GM19463 (cell line): ENCODE measurements around the gene JAZF1.
"Not testable (repeated sequence)": the region's sequence is repeated elsewhere in the genome, so short reads cannot be mapped to it uniquely, and the experiment has no call there.

Source experiments
- ATAC-seq: cut with Tn5 transposase; IDR thresholded peaks from one replicate; pipeline ENCODE4 v1.9.1; 2021; ENCODE audit warnings: mild to moderate bottlenecking, moderate library complexity; ENCODE audit not compliant: unreplicated experiment

JAZF1 gene

DNA sequence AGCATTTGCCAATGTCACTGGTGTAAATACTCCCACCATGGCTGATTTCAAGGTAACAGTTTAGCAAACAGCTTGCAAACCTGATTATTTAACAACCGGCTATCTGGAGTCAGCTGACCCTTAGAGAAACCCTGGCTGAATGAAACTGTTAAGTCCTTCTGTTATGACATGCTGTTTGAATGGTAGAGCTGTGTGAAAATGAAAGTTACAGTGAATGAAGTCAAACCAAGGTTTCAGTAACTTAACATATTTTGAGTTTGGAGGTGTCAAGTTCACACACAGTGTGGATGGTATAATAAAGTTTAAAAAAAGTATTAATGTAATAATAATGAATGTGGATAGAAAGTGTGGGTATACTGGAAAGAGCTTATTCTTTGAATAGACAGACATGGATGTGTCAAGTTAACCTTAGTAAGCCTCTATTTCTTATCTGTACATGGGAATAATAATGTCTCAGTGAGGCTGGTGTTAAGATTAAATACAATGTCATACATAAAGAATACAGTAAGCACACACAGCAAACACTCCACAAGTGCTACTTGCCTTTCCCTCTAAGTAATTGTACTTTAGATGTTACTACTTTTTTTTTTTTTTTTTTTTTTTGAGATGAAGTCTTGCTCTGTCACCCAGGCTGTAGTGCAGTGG lies 290.3 kb downstream of the JAZF1 start:
- peak; percentile 100 for ATAC-seq

GRCh38 chr7:27889800-27890199 lies 290.8 kb downstream of the JAZF1 start:
- ATAC-seq = no peak

DNA sequence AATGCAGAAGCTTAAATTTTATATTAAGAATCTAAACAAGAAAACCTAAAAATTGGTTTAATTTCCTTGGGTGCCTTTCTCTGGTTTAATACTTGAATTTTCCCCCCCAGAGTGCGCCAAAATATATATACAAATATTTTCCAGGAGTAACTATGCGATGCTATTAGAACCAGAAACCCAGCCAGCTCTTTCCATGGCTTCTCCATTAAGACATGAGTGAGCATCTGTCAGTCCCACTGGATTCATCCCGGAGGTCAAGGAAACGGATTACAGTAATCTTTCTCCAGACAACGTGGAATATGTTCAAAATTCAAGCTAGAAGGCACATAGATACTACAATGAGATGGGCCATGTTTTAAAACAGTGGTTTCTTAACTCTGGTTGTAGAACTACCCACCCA lies 291.9 kb downstream of the JAZF1 start:
- ATAC-seq = no peak

- not testable (repeated sequence) for ATAC-seq
These were observed 293.9 kb downstream of the JAZF1 start for GRCh38 chr7:27886710-27887109.

GRCh38 chr7:27885652-27886051 lies 294.9 kb downstream of the JAZF1 start:
- ATAC-seq = no peak

DNA sequence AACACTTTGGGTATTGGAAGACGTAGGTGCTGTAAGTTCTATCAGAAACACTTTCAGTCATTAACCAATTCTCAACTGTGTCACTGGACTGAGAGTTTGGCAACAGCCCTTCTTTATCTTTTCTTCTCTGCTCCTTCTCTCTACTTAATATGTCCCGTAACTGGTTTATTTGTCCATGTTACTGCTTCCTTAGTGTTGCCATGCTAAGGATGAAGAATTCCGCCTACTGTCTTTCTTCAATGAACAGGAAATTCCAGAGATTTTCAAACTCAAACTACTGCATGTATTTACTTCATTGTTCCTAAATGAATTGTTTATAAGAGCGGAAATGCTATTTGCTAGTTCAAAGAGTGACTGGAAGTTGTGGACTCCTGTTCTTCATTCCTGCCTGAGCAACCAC lies 296.9 kb downstream of the JAZF1 start:
- no peak for ATAC-seq

DNA sequence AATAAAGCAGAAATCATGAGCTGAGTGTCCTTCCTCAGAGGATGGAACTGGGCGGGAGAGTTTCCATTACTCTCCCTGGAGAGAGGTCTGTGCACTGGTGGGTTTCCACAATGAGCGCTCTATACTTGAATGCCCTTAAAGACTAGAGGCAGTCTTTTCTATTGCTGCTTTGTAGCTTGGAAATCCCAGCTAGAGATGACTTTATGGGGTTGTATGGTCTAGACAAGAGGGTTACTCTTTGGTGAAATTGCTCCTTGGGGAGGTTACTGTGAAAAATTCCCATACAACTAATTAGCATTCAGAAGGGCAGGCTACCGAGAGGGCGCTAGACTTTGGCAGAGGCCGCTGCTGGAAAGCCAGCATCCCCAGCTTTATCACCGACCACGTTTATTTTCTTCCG lies 303.8 kb downstream of the JAZF1 start:
- no peak for ATAC-seq

- ATAC-seq = no peak
These were observed 304.8 kb downstream of the JAZF1 start for GRCh38 chr7:27875832-27876231.

DNA sequence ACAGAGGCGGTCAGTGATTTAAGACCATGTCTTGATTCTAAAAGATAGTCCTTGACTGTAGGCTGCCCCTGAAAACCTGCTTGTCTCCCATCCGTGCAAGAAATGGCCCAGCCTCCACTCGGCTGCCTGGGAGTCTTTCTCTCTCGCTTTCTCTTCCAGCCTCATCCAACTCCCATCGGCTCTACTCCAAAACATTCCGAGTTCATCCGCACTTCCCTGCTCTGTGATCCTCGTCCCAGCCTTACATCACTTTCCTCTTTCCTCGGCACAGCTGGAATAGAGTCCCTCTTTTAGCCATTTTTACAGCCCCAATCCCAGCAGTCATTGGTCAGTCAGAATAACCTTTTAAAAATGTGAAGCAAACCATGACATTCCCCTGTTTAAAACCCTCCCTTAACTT lies 305.5 kb downstream of the JAZF1 start:
- no peak for ATAC-seq

DNA sequence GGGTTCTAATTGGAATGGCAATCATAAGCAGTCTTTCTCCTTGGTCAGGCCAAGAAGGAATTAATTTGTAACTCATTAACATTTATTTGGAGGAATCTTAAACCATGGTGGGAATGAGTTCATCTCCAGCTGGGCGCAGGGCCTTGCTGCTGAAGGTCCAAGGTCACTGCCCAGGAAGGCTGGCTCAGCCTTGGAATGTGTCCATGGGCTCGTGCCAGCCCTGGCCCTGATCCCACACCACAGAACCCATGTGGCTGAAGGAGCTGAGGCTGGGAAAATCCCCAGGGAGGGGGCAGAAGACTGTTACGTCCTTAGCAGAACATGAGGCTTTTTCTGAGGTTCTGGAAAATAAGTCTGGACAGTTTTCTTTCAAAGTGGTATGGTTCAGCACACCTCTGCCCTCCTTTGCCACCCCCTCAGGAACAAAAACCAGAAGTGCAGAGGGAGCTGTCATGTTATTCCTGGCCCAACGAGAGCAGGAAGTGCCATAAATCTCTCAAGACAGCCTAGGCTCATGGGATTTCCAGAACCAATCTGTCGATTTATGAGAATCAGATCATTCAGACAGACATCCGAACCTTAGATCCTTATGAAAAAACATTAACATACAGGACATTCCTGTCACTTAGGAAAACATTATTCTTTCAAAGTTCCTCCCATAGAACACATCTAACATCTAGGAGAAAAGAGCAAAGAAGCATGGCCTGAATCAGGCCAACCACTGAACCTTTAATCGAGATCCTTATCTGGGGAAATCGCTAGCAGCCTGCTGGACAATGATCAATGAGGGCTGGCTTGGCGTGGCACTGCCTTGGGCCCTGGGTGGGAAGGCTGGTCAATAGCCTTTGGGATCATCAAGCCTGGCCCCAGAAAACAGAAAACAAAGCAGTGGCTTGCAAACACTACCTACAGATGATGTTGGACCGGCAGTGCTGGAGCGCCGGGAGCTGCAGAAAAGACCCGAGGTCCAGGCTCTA lies 306.3 kb downstream of the JAZF1 start:
- no peak for ATAC-seq

GRCh38 chr7:27872356-27873275 lies 308.0 kb downstream of the JAZF1 start:
- no peak for ATAC-seq

- no peak for ATAC-seq
These were observed 308.7 kb downstream of the JAZF1 start for GRCh38 chr7:27871866-27872265.

DNA sequence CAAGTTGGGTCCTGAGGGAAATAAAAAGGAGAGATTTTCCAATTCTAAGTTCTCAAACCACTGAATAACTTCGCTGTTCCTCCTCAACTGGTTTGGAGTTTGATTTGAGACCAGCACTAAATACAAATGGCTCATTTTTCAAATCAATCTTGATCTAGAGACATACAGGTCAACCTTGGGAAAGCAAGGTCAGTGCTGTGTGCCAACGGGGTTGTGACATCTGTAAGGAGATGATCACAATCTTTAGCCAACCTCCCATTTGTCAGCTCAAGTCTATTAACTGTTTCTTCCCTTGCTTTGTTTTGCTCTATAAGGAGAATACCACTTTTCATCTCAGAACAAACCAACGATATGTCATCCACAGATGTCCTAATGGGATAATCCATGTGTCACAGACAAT lies 309.5 kb downstream of the JAZF1 start:
- no peak for ATAC-seq

- no peak for ATAC-seq
These were observed 310.0 kb downstream of the JAZF1 start for GRCh38 chr7:27870595-27870994.

DNA sequence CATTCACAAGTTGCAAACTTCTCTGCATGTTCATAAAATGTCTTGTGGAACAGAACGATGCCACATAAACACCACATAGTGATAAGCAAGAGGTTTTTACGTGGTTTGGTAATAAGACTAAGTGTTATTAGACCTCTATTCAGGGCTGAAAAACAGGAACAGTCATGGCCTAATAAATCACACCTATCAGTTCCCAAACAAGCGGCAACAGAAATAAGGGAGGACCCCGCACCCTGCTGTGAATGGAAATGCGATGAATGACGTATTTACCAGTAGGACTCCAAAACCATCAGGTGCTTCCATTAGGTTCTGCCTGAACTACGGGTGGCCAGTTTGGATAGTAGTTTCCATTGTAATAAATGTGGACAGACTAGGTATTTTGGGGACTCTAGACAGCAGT lies 311.5 kb downstream of the JAZF1 start:
- no peak for ATAC-seq

DNA sequence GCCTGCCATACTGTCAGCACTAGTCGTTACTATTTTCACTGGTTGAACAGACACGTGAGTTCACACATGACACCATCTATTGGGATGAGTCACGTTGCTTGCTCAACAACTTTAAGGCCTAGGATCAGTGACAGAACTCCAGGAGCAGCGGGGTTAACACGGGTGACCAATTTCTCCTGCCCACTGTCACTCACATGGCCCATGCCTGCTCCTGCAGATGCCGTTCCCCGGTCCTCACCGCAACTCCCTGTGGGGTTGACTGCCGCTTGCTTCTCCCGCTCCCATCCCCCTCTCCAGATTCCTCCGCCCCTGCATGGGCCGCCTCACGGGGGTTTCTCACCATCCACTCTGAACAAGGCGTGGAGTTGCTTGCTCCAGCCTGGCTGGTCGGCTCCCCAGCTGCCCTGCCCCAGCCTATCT lies 312.5 kb downstream of the JAZF1 start:
- no peak for ATAC-seq

DNA sequence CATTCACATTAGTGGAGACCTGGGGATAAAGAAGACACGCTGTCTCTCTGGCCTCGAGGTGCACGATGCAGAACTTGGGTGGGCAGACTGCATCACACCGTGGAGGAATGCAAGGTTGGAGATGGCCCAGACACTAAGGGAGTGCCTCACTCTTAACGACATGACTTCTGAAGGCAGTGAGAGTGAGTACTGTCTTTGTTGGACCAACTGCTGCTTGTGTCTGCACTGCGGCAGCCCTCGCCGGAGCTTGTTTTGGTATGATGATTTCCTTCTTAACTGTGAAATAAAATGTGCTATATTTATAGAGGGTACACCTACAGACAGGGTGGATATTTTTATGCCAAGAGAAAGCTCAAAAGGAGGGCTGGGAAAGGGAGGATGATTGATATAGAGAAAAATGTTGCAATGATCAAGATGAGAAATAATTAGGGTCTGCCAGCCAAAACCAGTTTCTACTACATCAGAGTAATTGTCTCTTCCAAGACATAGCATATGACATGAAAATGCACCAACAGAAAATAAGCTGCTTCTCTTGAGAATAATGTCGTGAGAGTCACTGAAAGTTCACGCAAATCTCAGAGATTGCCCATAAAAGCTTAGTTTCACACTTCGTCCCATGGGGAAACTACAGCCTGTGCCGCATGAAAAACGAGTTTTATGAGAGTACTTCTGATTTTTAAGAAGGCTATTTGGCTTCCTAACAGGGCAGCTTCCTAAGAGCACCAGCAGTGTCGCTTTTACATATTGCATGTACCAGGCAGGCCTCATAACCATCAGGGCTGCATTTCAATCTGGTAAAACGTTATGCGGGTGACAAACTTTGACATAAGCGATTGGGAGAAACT lies 313.5 kb downstream of the JAZF1 start:
- ATAC-seq = no peak

DNA sequence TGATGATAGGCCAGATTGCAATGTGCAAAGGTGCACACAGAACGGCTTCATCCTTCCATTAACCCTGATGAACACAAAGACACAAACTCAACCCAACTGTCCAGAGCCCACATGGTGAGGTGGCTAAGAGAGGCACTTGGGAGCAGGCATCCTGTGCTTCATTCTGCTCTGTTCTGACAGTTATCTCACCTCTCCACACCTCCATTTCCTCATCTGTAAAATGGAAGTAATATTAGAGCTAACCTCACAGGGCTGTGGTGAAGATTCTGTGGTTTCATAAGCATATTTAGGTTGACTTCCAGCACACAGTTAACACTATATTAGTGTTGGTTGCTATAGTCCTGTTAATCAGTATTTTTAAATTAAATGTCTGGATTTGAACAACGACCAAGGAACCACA lies 314.3 kb downstream of the JAZF1 start:
- ATAC-seq = no peak

DNA sequence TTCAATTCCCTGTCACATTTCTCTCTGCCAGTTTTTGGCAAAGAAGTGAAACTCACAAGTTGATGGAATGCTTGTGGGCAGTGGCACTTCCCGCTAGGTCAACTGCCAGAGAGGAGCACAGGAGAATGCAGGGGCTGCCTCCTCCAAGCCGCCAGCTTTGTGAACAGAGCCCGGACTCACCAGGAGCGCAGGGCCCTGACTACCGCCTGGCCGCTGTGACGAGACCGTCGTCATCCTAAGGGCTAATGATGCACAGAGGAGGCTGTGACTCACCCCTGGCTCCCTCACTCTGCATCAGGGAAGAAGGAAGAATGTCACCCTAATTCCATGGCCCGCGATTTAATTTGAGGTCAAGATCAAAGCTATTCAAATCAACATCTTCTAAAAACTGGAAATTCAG lies 316.7 kb downstream of the JAZF1 start:
- no peak for ATAC-seq

DNA sequence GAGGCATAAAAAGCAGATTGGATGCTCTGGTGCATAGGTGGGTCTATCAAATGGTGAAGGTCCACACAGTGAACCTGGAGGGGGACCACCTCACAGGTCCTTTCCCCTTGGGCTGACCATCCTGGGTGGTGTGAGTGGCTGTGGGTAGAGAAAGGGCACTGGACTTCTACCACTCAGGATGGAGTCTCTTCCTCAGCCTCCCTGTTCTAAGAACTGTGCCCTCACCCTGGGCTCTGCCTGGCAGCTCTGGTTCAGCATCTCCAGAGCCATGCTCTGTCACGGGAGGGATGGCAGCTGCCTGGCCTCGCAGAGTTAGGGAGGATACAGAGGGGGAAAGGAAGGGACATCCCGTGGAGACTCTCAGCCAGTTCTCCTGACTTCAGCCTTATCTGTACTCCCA lies 318.8 kb downstream of the JAZF1 start:
- ATAC-seq = no peak
